ENCODE results near the gene PNMT. TPM values are rescaled to one million over a fixed set of nuclear protein-coding genes. Genes with fewer than 3 reads are reported as not detected.
"Not testable (repeated sequence)": the region's sequence is repeated elsewhere in the genome, so short reads cannot be mapped to it uniquely, and the experiment has no call there.

Gene PNMT
- total RNA-seq, 2 donors from 2014 or later = 14.9 to 26.2 TPM

DNA sequence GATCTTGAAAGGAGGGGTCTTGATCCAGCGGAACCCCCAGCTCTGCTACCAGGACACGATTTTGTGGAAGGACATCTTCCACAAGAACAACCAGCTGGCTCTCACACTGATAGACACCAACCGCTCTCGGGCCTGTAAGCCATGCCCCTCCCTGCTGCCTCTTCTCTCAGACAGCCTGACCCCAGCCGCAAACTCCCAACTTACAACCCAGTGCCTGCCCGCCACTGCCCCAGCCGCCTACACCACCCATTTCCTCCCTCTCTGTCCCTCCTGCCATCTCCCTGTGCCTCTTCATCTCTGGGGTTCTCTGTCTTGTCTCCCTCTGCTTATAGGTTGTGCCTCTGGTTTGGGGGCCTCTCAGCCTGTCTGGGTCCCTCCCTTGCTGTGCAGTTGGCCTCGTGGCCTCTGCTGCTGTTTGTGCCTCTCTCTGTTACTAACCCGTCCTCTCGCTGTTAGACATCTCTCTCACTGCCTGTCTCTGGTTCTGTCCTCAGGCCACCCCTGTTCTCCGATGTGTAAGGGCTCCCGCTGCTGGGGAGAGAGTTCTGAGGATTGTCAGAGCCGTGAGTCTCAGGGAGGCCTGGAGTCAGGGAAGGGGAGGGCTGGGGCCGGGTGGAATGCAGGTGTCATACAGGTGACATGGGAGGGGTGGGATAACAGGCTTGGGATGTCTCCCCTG lies 41.2 kb downstream of the PNMT start:
- H3K36me3 ChIP-seq = peaks cover 60% of the 10 kb centered on the region
- H3K9me3 ChIP-seq = no peaks in the 10 kb centered on the region
- no peak overlapping the region for H3K27ac ChIP-seq
- peaks cover 0 to 27% of the 10 kb centered on the region in 2 donors for H3K4me1 ChIP-seq
- no peak for DNase-seq (ENCODE audit: low spot score)
- H3K27me3 ChIP-seq = no peaks in the 10 kb centered on the region
- no peak overlapping the region for H3K4me3 ChIP-seq
- TF ChIP-seq, protein P1, sequence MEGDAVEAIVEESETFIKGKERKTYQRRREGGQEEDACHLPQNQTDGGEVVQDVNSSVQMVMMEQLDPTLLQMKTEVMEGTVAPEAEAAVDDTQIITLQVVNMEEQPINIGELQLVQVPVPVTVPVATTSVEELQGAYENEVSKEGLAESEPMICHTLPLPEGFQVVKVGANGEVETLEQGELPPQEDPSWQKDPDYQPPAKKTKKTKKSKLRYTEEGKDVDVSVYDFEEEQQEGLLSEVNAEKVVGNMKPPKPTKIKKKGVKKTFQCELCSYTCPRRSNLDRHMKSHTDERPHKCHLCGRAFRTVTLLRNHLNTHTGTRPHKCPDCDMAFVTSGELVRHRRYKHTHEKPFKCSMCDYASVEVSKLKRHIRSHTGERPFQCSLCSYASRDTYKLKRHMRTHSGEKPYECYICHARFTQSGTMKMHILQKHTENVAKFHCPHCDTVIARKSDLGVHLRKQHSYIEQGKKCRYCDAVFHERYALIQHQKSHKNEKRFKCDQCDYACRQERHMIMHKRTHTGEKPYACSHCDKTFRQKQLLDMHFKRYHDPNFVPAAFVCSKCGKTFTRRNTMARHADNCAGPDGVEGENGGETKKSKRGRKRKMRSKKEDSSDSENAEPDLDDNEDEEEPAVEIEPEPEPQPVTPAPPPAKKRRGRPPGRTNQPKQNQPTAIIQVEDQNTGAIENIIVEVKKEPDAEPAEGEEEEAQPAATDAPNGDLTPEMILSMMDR (IDR thresholded peaks at IDR 0.05) = no peak

DNA sequence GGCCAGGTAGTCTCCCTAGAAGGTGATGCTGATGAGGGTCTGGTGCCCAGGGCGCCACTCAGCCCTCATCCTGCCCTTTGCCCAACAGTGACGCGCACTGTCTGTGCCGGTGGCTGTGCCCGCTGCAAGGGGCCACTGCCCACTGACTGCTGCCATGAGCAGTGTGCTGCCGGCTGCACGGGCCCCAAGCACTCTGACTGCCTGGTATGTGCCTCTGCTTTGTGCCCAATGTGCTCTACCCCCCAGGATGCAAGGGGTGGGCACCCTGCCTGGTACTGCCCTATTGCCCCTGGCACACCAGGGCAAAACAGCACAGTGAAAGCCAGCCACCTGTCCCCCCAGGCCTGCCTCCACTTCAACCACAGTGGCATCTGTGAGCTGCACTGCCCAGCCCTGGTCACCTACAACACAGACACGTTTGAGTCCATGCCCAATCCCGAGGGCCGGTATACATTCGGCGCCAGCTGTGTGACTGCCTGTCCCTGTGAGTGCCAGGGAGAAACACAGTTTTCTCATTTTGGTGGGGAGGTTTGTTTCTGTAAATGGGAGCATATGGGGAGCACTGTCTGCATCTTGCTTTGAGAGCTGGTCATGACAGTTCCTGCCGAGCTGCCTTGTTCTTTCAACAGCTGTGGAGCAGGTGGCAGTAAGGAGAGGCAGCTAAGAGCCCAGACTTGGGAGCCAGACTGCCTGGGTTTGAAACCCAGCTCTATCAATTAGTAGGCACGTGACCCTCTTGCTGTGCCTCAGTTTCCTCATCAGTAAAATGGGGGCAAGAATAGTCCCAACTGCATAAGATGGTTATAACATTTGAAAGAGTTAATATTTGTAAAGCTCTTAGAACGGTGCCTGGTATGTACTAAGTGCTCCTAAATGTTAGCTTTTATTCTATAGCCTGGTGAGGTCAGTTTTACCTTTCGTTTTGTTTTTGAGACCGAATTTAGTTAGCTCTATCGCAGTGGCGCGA lies 42.0 kb downstream of the PNMT start:
- TF ChIP-seq, protein P1 (IDR thresholded peaks at IDR 0.05) = no peak
- Histone ChIP-seq H3K27me3 (no peaks in the 10 kb centered on the region), H3K4me3 (no peak overlapping the region), H3K36me3 (peaks cover 64% of the 10 kb centered on the region), H3K27ac (no peak overlapping the region), H3K9me3 (no peaks in the 10 kb centered on the region), H3K4me1 (peaks cover 0 to 19% of the 10 kb centered on the region in 2 donors)
- DNase-seq (ENCODE audit: low spot score) = no peak

DNA sequence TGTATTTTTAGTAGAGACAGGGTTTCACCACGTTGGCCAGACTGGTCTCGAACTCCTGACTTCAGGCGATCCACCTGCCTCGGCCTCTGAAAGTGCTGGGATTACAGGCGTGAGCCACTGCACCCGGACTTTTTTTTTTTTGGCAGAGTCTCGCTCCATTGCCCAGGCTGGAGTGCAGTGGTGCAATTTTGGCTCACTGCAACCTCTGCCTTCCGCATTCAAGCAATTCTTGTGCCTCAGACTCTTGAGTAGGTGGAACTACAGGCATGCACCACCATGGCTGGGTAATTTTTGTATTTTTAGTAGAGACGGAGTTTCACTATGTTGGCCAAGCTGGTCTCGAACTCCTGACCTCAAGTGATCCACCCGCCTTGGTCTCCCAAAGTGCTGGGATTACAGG lies 42.8 kb downstream of the PNMT start:
- Histone ChIP-seq H3K36me3 (peaks cover 72% of the 10 kb centered on the region), H3K4me1 (peaks cover 0 to 18% of the 10 kb centered on the region in 2 donors)
- not testable (repeated sequence) for H3K9me3 ChIP-seq; H3K27me3 ChIP-seq; H3K27ac ChIP-seq; H3K4me3 ChIP-seq; DNase-seq (ENCODE audit: low spot score)

DNA sequence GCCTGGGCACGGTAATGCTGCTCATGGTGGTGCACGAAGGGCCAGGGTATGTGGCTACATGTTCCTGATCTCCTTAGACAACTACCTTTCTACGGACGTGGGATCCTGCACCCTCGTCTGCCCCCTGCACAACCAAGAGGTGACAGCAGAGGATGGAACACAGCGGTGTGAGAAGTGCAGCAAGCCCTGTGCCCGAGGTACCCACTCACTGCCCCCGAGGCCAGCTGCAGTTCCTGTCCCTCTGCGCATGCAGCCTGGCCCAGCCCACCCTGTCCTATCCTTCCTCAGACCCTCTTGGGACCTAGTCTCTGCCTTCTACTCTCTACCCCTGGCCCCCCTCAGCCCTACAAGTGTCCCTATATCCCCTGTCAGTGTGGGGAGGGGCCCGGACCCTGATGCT lies 43.6 kb downstream of the PNMT start:
- Histone ChIP-seq H3K9me3 (no peaks in the 10 kb centered on the region), H3K4me1 (peaks cover 0 to 19% of the 10 kb centered on the region in 2 donors), H3K27ac (no peak overlapping the region), H3K27me3 (no peaks in the 10 kb centered on the region), H3K36me3 (peaks cover 74% of the 10 kb centered on the region), H3K4me3 (no peak overlapping the region)
- TF ChIP-seq, protein P1 (IDR thresholded peaks at IDR 0.05) = no peak
- no peak for DNase-seq (ENCODE audit: low spot score)

DNA sequence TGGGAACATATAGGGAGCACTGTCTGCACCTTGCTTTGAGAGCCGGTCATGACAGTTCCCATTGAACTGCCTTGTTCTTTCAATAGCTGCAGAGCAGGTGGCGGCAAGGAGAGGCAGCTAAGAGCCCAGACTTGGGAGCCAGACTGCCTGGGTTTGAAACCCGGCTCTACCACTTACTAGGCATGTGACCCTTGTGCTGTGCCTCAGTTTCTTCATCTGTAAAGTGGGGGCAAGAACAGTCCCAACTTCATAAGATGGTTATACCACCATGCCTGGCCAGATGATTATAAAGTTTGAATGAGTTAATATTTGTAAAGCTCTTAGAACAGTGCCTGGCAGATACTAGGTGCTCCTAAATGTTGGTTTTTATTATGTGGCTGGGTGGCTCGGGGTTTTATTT lies 46.0 kb downstream of the PNMT start:
- TF ChIP-seq, protein P1 (IDR thresholded peaks at IDR 0.05) = no peak
- Histone ChIP-seq H3K4me3 (no peak overlapping the region), H3K27ac (no peak overlapping the region), H3K4me1 (peaks cover 0 to 19% of the 10 kb centered on the region in 2 donors), H3K36me3 (peaks cover 75% of the 10 kb centered on the region), H3K27me3 (no peaks in the 10 kb centered on the region), H3K9me3 (no peaks in the 10 kb centered on the region)
- DNase-seq (ENCODE audit: low spot score) = no peak

Data from right atrium auricular region (tissue), 2 donors.